GM12892 (cell line): Measurements from ENCODE around the gene SMIM31.

Experiments used
- POLR2A ChIP-seq: IDR thresholded peaks from 2 replicates; pipeline ENCODE4 v1.6.1; 2011; ENCODE audit warnings: low read depth, low read length, control low read depth
- POLR2AphosphoS5 ChIP-seq: IDR thresholded peaks from 2 replicates; pipeline ENCODE4 v1.6.1; 2011; ENCODE audit warnings: low read depth, low read length, control low read depth
- TAF1 ChIP-seq: IDR thresholded peaks from 2 replicates; pipeline ENCODE4 v1.6.1; 2011; ENCODE audit warnings: low read depth, mild to moderate bottlenecking, control low read depth, low read length, borderline replicate concordance

GRCh38 chr4:164725066-164725465, 28.9 kb upstream of the SMIM31 start:
- TF ChIP-seq TAF1 (no peak), POLR2A (no peak), POLR2AphosphoS5 (no peak)
